ENCODE measurements around the gene DOCK7.

Gene DOCK7

GRCh38 chr1:62508187-62508758 lies 179.9 kb downstream of the DOCK7 start:
- FAIRE-seq, result peak; percentile 82
- TF ChIP-seq CTCF (IDR thresholded peaks at IDR 0.05; ENCODE audit: insufficient read depth, missing control alignments), result peak; percentile 78
- DNase-seq (ENCODE audit: insufficient read length, low spot score), result no peak

- no peak for DNase-seq (ENCODE audit: insufficient read length, low spot score)
- TF ChIP-seq CTCF (IDR thresholded peaks at IDR 0.05; ENCODE audit: insufficient read depth, missing control alignments), result no peak
- FAIRE-seq, result no peak
These were observed 188.0 kb downstream of the DOCK7 start for GRCh38 chr1:62500210-62500609.

- DNase-seq (ENCODE audit: insufficient read length, low spot score) (no peak), FAIRE-seq (no peak)
- TF ChIP-seq CTCF (IDR thresholded peaks at IDR 0.05; ENCODE audit: insufficient read depth, missing control alignments), result no peak
These were observed 194.0 kb downstream of the DOCK7 start for GRCh38 chr1:62494137-62494536.

DNA sequence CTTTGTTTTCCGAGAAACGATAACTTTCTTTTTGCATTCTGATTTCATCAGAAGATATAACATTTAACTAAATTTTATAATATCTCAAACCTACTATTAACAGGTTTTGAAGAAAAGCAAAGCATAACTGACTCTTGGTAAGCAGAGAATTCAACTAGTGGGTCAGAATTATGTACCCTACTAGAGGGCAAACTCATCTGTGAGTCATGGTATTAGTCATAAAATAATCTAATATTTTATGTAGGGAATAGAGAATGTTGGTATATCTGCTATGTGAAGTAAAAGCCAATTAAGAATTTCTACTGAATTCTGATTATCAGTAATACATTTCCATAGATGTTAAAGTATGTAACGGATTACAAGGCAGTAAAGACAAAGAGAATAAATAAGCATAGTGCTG lies 194.5 kb downstream of the DOCK7 start:
- DNase-seq (ENCODE audit: insufficient read length, low spot score) (no peak), FAIRE-seq (no peak)

GRCh38 chr1:62492521-62492920 lies 195.7 kb downstream of the DOCK7 start:
- FAIRE-seq, result no peak

More for the DNA sequence above, 194.5 kb downstream of the DOCK7 start:
- TF ChIP-seq CTCF (IDR thresholded peaks at IDR 0.05; ENCODE audit: insufficient read depth, missing control alignments), result no peak

GRCh38 chr1:62487956-62488355 lies 200.2 kb downstream of the DOCK7 start:
- FAIRE-seq (no peak), DNase-seq (ENCODE audit: insufficient read length, low spot score) (no peak)
- TF ChIP-seq CTCF (IDR thresholded peaks at IDR 0.05; ENCODE audit: insufficient read depth, missing control alignments), result no peak

More at GRCh38 chr1:62492521-62492920, 195.7 kb downstream of the DOCK7 start:
- TF ChIP-seq CTCF (IDR thresholded peaks at IDR 0.05; ENCODE audit: insufficient read depth, missing control alignments), result no peak
- no peak for DNase-seq (ENCODE audit: insufficient read length, low spot score)

DNA sequence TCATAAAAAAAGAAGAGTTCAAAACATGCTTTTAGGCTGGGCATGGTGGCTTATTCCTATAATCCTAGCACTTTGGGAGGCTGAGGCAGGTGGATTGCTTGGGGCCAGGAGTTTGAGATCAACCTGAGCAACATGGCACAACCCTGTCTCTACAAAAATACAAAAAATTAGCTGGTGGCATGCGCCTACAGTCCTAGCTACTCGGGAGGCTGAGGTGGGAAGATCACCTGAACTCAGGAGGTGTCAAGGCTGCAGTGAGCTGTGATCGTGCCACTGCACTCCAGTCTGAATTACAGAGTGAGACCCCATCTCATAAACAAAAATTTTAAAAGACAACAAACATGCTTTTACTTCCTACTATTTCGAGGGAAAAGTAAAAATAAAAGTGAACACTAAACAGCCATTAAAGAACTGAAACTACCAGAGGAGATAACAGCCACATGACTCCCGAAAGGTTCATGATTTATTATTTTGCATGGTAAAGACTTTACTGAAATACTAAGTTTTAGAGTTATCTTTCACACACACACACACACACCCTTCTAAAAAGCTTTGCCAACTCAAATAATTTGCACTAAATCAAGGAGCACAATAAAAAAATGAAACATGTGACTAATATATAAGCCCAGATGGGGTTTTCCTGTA lies 203.2 kb downstream of the DOCK7 start:
- FAIRE-seq (no peak), DNase-seq (ENCODE audit: insufficient read length, low spot score) (no peak)

More for the DNA sequence above, 203.2 kb downstream of the DOCK7 start:
- TF ChIP-seq CTCF (IDR thresholded peaks at IDR 0.05; ENCODE audit: insufficient read depth, missing control alignments), result no peak
